ENCODE data around the gene CACNA2D2.

DNA sequence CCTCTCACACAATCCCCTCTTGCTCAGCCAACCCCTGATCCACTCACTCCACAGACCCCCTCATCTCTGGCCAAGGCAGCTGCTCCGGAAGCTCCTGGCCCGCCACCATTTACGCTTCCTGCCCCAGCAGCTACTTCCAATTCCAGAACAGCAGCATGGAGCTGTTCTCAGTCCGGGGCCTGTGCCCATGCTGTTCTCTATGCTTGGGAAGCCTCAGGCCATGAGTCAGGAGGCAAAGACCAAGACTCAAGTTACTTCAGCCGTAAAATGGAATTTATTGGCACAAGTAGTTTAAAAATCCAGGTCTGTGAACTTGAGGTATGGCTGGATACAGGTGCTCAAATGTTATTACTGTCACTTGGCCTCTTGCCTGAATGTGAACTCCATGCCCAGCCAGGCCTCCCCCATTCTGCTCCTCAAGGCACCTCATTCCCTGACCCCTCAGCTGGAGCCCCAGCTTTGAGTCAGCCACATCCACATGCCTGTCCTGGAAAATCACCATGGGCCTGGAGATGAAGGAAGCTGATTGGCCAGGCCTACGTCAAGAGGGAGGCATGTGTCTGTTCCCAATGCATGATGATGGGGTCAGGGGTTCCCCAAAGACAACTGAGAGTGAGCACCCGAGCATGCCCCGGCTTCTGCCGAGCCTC, 31.4 kb upstream of the CACNA2D2 start:
- no peak for TF ChIP-seq POLR2A (IDR thresholded peaks at IDR 0.05)
- TF ChIP-seq, protein P1, sequence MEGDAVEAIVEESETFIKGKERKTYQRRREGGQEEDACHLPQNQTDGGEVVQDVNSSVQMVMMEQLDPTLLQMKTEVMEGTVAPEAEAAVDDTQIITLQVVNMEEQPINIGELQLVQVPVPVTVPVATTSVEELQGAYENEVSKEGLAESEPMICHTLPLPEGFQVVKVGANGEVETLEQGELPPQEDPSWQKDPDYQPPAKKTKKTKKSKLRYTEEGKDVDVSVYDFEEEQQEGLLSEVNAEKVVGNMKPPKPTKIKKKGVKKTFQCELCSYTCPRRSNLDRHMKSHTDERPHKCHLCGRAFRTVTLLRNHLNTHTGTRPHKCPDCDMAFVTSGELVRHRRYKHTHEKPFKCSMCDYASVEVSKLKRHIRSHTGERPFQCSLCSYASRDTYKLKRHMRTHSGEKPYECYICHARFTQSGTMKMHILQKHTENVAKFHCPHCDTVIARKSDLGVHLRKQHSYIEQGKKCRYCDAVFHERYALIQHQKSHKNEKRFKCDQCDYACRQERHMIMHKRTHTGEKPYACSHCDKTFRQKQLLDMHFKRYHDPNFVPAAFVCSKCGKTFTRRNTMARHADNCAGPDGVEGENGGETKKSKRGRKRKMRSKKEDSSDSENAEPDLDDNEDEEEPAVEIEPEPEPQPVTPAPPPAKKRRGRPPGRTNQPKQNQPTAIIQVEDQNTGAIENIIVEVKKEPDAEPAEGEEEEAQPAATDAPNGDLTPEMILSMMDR (IDR thresholded peaks at IDR 0.05): no peak

Data from adrenal gland (tissue), 5 donors.